CD14-positive monocyte (primary cell): ENCODE measurements around the gene SLC43A3. TPM values are rescaled to one million over a fixed set of nuclear protein-coding genes. Genes with fewer than 3 reads are reported as not detected.
A peak's percentile ranks its signal among the peaks of the same experiment; 100 is the strongest.

Experiments used
- DNase-seq, 3 donors: peaks; one replicate each; pipeline ENCODE4 v3.0.0-alpha.2; 2011 to 2022
- H2AFZ ChIP-seq: 2 replicates; pipeline ENCODE4 v1.6.0; 2012; ENCODE audit warnings: mild to moderate bottlenecking, low read depth, low read length, inconsistent platforms; ENCODE audit not compliant: insufficient read depth, poor library complexity, severe bottlenecking
- H3K27ac ChIP-seq, 2 donors: 1 replicate in 1 of 2; 2 replicates in 1 of 2; pipeline ENCODE4 v1.5.1; 2012 to 2013; ENCODE audit warnings: low read length in 2 of 2, control low read depth in 1 of 2, inconsistent platforms in 1 of 2, low read depth in 1 of 2, mild to moderate bottlenecking in 1 of 2
- H3K27me3 ChIP-seq, 2 donors: one replicate each; pipeline versions ENCODE4 v1.6.0 to v1.6.1; 2011 to 2013; ENCODE audit warnings: low read length in 2 of 2; ENCODE audit not compliant: control insufficient read depth in 2 of 2, insufficient read depth in 2 of 2
- H3K36me3 ChIP-seq, 2 donors: replicated peaks in 1 of 2; 1 replicate in 1 of 2; 2 replicates in 1 of 2; pipeline versions ENCODE4 v1.5.1 to v1.6.1; 2012 to 2013; ENCODE audit warnings: low read length in 2 of 2, control low read depth in 1 of 2, inconsistent platforms in 1 of 2, mild to moderate bottlenecking in 1 of 2; ENCODE audit not compliant: insufficient read depth in 2 of 2, control insufficient read depth in 1 of 2
- H3K4me1 ChIP-seq, 2 donors: 1 replicate in 1 of 2; 2 replicates in 1 of 2; pipeline versions ENCODE4 v1.5.1 to v1.6.1; 2012 to 2013; ENCODE audit warnings: low read length in 2 of 2, control low read depth in 1 of 2, inconsistent platforms in 1 of 2, mild to moderate bottlenecking in 1 of 2, moderate library complexity in 1 of 2; ENCODE audit not compliant: insufficient read depth in 2 of 2, control insufficient read depth in 1 of 2
- H3K4me2 ChIP-seq: replicated peaks from 2 replicates; pipeline ENCODE3; 2012; ENCODE audit warnings: low read length, moderate library complexity, mild to moderate bottlenecking; ENCODE audit not compliant: poor library complexity, severe bottlenecking; ENCODE audit errors: extremely low read depth
- H3K4me3 ChIP-seq, 3 experiments: fragments of 200-600 bp in 1 of 3; sonication (generic) in 1 of 3; replicated peaks in 1 of 3; 1 replicate in 2 of 3; 2 replicates in 1 of 3; pipeline ENCODE4 v1.5.1; 2011 to 2013; ENCODE audit warnings: low read length in 3 of 3, mild to moderate bottlenecking in 3 of 3, control low read depth in 2 of 3, low read depth in 2 of 3, inconsistent platforms in 1 of 3, moderate library complexity in 1 of 3
- H3K79me2 ChIP-seq: 2 replicates; pipeline ENCODE4 v1.6.0; 2012; ENCODE audit warnings: mild to moderate bottlenecking, control low read depth, inconsistent platforms, low read length, moderate library complexity; ENCODE audit not compliant: insufficient read depth
- H3K9ac ChIP-seq: 2 replicates; pipeline ENCODE4 v1.6.0; 2017; ENCODE audit warnings: low read length, mild to moderate bottlenecking; ENCODE audit not compliant: insufficient read depth, poor library complexity, severe bottlenecking
- H3K9me3 ChIP-seq, 2 donors: replicated peaks in 1 of 2; 1 replicate in 1 of 2; 2 replicates in 1 of 2; pipeline versions ENCODE4 v1.5.1 to v1.6.1; 2012 to 2013; ENCODE audit warnings: low read length in 2 of 2, control low read depth in 1 of 2; ENCODE audit not compliant: control insufficient read depth in 1 of 2, insufficient read depth in 1 of 2
- H4K20me1 ChIP-seq: 2 replicates; pipeline ENCODE4 v1.6.0; 2012; ENCODE audit warnings: mild to moderate bottlenecking, low read length, control low read depth, moderate library complexity; ENCODE audit not compliant: insufficient read depth
- H3K27ac Mint-ChIP-seq, 7 donors: one replicate each; pipeline ENCODE4 v1.8.0; 2020; ENCODE audit warnings: mild to moderate bottlenecking in 7 of 7, mixed read lengths in 7 of 7, moderate library complexity in 6 of 7, inconsistent platforms in 2 of 7
- H3K27me3 Mint-ChIP-seq, 3 donors: one replicate each; pipeline ENCODE4 v1.8.0; 2021 to 2022; ENCODE audit warnings: low read depth in 3 of 3, mild to moderate bottlenecking in 3 of 3, mixed read lengths in 3 of 3, moderate library complexity in 3 of 3, inconsistent platforms in 1 of 3
- H3K36me3 Mint-ChIP-seq, 2 donors: one replicate each; pipeline ENCODE4 v1.8.0; 2020; ENCODE audit warnings: mixed read lengths in 2 of 2, inconsistent platforms in 1 of 2, mild to moderate bottlenecking in 1 of 2
- H3K4me1 Mint-ChIP-seq: one replicate; pipeline ENCODE4 v1.8.0; 2020; ENCODE audit warnings: mild to moderate bottlenecking, mixed read lengths
- H3K4me3 Mint-ChIP-seq, 2 donors: one replicate each; pipeline ENCODE4 v1.8.0; 2020; ENCODE audit warnings: mild to moderate bottlenecking in 2 of 2, mixed read lengths in 2 of 2, moderate library complexity in 1 of 2
- H3K9me3 Mint-ChIP-seq, 7 donors: one replicate each; pipeline ENCODE4 v1.8.0; 2020 to 2022; ENCODE audit warnings: mixed read lengths in 7 of 7, mild to moderate bottlenecking in 6 of 7, moderate library complexity in 6 of 7, inconsistent platforms in 2 of 7
- CTCF ChIP-seq: fragments of 200-600 bp; IDR thresholded peaks from one replicate; pipeline ENCODE4 v1.8.0; 2022; ENCODE audit warnings: antibody characterized with exemption, mild to moderate bottlenecking
- WGBS: methylation state at CpG from one replicate; pipeline ENCODE4 v1.1.5; 2013; ENCODE audit warnings: missing lambda C conversion rate; ENCODE audit not compliant: insufficient coverage; 5-methylcytosine and 5-hydroxymethylcytosine counted together
- intact Hi-C, 2 donors: fragments of 100-400 bp; cut with micrococcal nuclease; formaldehyde crosslinking; loops; one replicate each; pipeline versions ENCODE4 v1.15.0 to v1.15.1; 2023
- polyA plus RNA-seq, 3 donors: library from polyadenylated mRNA; depleted of rRNA in 1 of 3; unstranded in 2 of 3; stranded (reverse) in 1 of 3; fragments of 300-500 nt in 2 of 3; fragments of >200 nt in 1 of 3; fragmentation: Illumina TruSeq in 2 of 3; gene quantifications; 1 replicate in 2 of 3; 2 replicates in 1 of 3; pipeline ENCODE4 v1.2.3, GENCODE V29; 2012 to 2021

Gene SLC43A3
- polyA plus RNA-seq, 3 donors, result 82.4 to 116 (median 109) TPM

- Histone ChIP-seq H3K9ac (no peak overlapping the region), H2AFZ (no peak overlapping the region), H4K20me1 (no peaks in the 10 kb centered on the region), H3K4me3 (peak overlapping the region in 1 of 3 experiments; percentile 81), H3K36me3 (no peaks in the 10 kb centered on the region), H3K4me1 (peaks cover 37 to 40% of the 10 kb centered on the region in 2 donors), H3K9me3 (peaks cover 0 to 4% of the 10 kb centered on the region in 2 donors), H3K4me2 (peak overlapping the region; percentile 17), H3K27ac (no peak overlapping the region), H3K79me2 (no peaks in the 10 kb centered on the region), H3K27me3 (peaks cover 25 to 49% of the 10 kb centered on the region in 2 donors)
- H3K36me3 Mint-ChIP-seq, result peaks cover 0 to 14% of the 10 kb centered on the region in 2 donors
- peaks cover 0 to 28% (median 7%) of the 10 kb centered on the region in 7 donors for H3K9me3 Mint-ChIP-seq
- peaks cover 39 to 48% (median 43%) of the 10 kb centered on the region in 3 donors for H3K27me3 Mint-ChIP-seq
- peak overlapping the region; percentile 51 to 83 for H3K4me3 Mint-ChIP-seq
- TF ChIP-seq CTCF, result peak; percentile 97
- H3K4me1 Mint-ChIP-seq, result peaks cover 35% of the 10 kb centered on the region
- H3K27ac Mint-ChIP-seq, result peak overlapping the region in 3 of 7 donors; percentile 30 to 82 (median 58)
- DNase-seq, result peak; percentile 70 to 83 (median 83)
- intact Hi-C loops, result loop anchor here (2.0 to 10.0 kb wide), 3 partner anchors 70 to 188 kb away; partner anchors contain the start of gene YPEL4 (in 2 of the 2)
- 6% methylated on average over 11 of the region's 19 CpGs for WGBS
Measured at GRCh38 chr11:57456960-57457642, 30.2 kb upstream of the SLC43A3 start.

GRCh38 chr11:57453543-57454177 lies 26.7 kb upstream of the SLC43A3 start:
- Histone ChIP-seq H2AFZ (no peak overlapping the region), H3K4me3 (no peak overlapping the region), H3K27me3 (peaks cover 10 to 17% of the 10 kb centered on the region in 2 donors), H3K4me2 (no peak overlapping the region), H3K9ac (no peak overlapping the region), H3K9me3 (peaks cover 0 to 4% of the 10 kb centered on the region in 2 donors), H4K20me1 (no peaks in the 10 kb centered on the region), H3K27ac (no peak overlapping the region), H3K36me3 (no peaks in the 10 kb centered on the region), H3K79me2 (no peaks in the 10 kb centered on the region), H3K4me1 (peaks cover 14 to 16% of the 10 kb centered on the region in 2 donors)
- H3K27me3 Mint-ChIP-seq, result peaks cover 13 to 17% (median 16%) of the 10 kb centered on the region in 3 donors
- peaks cover 0 to 8% (median 3%) of the 10 kb centered on the region in 7 donors for H3K9me3 Mint-ChIP-seq
- whole genome bisulfite sequencing, result 100% methylated on average over 1 of the region's 2 CpGs
- intact Hi-C loops, result loop anchor here (10.0 kb wide), 1 partner anchor 191 kb away; the partner anchor contains the start of gene YPEL4 (in 2 of the 2)
- H3K4me3 Mint-ChIP-seq, result no peak overlapping the region
- DNase-seq, result no peak
- TF ChIP-seq CTCF, result no peak
- H3K36me3 Mint-ChIP-seq, result peaks cover 0 to 2% of the 10 kb centered on the region in 2 donors
- peak overlapping the region in 1 of 7 donors; percentile 45 for H3K27ac Mint-ChIP-seq
- H3K4me1 Mint-ChIP-seq, result peaks cover 13% of the 10 kb centered on the region
